Uterus (tissue), 2 donors: Measurements from ENCODE around the gene KCTD1.

Experiments
- CTCF ChIP-seq, 4 experiments: fragments of 200-600 bp in 2 of 4; fragments of 450-650 bp in 2 of 4; sonication (generic) in 2 of 4; IDR thresholded peaks; one replicate each; pipeline ENCODE4 v1.5.1; 2016 to 2019; ENCODE audit warnings: antibody characterized with exemption in 4 of 4, mild to moderate bottlenecking in 2 of 4, moderate library complexity in 1 of 4
- POLR2A ChIP-seq, 2 donors: fragments of 450-650 bp; IDR thresholded peaks; one replicate each; pipeline ENCODE4 v1.6.1; 2016; ENCODE audit warnings: antibody characterized with exemption in 2 of 2, mild to moderate bottlenecking in 1 of 2, moderate library complexity in 1 of 2

- no peak for TF ChIP-seq CTCF (IDR thresholded peaks at IDR 0.05)
- TF ChIP-seq POLR2A (IDR thresholded peaks at IDR 0.05) = no peak
Observed at GRCh38 chr18:26473672-26474071, 74.7 kb downstream of the KCTD1 start.
